GM19239 (cell line): ENCODE data around the gene HAND2.

Experiments
- DNase-seq: peaks from one replicate; pipeline ENCODE4 v3.0.0; 2011; ENCODE audit warnings: low spot score; ENCODE audit not compliant: insufficient read length
- FAIRE-seq: peaks from 2 replicates; lab custom pipeline; 2011; peaks lifted over from hg19 to GRCh38; lab: Jason Lieb, UNC

HAND2 gene

DNA sequence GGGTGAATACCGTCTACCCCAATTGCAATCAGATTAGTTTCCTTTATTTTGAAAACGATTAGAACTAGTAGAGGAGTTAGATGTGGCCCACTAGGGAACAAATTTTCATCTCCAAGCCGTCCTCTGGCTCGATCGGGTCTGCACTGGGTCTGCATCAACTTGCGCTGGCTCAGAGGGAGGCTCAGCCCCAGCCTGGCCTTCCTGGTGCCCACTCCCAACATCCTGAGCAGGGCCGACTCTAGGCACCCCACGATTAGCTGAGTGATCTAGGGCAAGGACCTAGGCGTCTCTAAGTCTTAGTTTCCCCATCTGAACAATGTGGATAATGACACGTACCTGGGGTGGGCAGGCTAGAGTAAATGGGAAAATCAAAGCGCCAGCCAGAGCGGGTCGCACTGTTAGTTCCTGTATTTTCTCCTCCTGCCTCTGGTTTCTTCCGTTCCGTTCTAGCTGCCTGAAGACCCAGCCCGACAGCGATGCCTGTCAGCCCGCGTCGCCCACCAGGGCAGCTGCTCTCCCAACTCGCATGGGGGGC lies 7.7 kb upstream of the HAND2 start:
- DNase-seq (no peak), FAIRE-seq (no peak)

DNA sequence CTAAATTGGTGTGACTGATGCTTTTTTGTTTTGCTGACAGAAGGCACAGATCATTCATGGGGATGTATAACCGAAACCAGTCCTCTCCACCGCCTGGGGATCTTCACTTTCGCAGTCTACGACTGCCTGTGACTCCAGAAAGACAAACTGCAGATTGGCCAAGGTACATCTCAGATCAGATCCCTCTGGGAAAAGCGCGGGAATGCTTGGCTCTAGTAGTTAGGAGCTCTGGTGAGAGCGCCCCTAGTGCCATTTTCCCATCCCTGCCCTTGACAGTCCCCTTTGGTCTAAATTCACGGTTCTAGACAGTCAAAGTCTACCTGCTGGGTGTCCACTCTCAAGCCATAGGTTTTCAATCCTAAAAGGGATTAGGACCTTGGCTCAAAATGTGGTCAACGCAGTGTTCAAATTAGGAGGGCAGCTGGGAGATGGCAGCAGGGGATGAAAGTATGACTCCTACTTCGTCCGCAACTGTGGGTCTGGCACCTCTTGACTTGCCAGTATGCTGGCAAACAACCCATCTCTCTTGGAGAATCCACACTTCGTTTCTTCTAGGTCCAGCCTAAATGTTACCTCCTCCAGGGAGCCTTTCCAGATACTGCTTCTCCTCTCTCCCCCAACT lies 6.9 kb upstream of the HAND2 start:
- no peak for DNase-seq
- no peak for FAIRE-seq

DNA sequence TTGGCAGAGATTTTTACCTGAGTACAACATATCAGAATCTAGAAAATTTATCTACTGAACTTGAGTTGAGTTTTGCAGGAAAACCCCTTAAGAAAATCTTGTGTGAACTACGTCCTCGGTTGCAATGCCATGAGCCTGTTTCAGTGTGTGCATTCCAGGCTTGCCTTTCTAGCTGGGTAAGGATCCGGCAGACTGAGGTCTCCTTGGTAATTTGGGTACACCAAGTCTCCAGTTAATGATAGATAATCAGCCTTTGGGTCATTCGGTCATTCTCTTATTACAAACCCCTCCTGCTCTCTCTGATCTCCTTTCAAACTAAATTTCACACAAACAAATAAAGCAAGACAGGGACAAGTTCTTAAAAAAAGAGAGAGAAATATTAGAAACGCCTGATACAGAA lies 5.9 kb upstream of the HAND2 start:
- no peak for DNase-seq
- FAIRE-seq, result no peak

DNA sequence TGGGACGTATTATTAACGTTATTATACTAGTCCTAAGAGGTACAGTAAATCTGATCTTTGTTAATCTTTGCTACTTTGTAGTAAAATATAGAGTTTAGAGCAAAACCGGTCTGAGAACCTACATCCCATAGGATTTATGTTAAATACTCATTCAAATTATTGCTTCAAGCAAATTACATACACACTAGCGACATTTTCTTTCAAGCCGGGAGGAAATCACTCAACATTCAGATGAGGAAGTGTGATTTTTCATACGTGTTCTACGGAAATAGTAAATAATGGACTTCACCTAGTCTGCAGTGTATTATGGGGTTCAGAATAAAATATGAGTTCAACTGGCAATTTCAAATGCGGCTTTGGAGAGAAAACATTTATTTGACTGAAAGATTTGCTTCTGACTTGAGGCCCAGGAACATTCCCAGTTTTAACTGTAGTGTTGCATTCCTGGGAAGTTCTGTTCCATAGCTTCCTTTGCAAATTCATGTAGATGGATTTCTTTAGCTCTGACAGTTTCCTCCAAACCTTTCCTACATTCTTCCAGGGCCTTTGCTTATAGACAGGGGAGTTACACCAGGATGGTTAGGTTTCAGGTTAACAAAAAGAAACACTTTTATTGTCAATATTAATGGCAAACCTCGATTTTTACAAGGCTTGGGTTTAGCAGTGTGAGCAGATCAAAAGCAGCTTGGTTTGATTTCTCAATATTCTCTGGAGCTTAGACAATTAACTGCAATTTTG lies 5.3 kb upstream of the HAND2 start:
- FAIRE-seq (no peak), DNase-seq (no peak)

DNA sequence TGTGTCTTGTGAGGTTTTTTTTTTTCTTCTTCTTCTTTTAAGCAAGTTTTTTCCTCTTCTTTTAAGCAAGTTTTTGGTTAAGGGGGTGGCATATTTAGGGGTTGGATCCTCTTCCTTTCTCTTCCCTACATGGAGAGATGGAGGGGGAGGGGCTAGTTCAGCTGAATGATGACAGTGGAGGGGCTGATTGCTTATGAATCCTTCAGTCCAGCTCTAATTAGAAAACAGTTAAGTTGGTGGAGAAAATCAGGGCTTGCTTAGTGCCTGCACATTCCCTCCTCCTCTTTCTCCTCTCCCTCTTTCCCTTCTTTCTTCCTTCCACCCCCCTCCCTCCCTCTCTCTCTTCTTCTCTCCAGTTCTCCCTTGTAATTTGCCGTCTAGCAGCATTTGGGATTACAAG lies 4.4 kb upstream of the HAND2 start:
- FAIRE-seq (no peak), DNase-seq (no peak)

DNA sequence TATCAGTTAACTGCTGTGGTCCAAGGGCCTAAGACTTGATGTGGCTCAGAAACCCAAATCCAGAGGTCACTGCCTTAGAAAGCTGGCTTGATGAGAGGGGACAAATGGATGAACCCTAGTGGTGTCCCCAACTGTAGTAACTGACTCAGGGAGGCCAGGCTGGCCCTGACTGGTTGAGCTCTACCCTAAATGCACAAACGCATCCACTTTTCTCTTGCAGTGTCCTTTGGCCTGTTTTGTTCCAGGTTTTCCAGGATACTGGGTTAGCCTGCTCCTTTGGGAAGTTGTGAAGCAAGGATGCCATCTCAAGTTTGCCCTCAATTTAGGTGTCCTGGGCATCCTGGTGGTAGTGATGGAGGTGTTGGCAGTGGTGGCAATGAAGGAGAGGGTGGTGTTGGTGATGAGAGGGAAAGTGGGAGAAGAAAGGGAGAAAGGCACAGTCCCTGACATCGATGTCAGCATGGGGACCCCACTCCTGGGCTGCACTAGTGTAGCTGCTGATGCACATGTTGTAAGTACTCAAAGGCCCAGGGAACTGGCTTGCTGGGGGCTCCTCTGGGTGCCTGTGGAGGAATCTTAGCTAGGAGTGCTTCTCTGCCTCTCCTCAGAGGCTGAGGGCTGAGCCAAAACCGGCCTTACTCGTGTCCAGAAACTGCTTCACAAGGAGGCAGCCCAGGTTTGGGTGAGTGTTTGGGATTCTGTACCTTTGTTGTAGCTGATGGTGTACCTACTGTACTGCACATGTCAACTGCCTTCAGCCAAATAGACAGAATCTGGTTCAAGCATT lies 2.9 kb upstream of the HAND2 start:
- FAIRE-seq, result no peak
- DNase-seq, result no peak

DNA sequence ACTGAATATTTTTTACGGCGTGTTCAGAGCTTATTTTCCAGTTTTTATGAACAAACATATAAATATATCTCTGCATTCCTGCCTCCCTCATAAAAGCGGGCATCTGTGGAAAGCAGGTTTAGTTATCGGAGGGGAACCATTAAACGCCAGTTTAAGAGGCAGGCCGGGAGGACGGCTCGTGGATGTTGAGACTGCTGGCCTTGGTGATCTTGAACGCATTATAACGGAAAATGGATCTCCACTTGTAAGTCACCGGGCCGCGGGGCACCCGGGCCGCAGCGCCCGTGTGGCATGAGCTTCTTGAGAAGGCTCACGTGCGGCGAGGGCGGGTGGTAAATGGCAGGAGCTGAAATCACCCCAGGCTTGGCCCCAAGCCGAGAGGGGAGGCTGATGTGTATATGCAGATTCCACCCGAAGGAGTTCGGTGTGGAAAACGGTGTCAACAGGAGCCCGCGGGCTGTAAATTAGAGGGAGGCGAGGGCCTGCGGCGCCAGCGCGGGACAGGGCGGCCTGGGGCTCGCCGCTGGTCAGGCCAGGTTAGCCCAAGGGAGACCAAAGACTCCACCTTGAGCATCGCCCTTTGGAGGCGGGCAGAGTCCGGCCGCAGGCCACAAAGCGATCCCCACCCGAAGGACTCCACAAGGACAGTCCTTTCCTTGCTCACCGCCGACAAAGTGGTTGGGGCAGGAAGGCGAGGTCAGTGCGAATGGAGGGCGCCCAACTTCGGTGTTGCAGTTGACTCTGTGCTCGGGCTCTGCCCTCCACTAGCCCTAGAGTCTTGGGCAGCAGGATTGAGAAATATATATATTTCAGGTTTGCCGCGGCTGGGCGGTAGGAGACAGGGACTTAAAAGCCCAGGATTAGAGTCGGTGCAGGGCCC lies 1.3 kb upstream of the HAND2 start:
- FAIRE-seq, result no peak

DNA sequence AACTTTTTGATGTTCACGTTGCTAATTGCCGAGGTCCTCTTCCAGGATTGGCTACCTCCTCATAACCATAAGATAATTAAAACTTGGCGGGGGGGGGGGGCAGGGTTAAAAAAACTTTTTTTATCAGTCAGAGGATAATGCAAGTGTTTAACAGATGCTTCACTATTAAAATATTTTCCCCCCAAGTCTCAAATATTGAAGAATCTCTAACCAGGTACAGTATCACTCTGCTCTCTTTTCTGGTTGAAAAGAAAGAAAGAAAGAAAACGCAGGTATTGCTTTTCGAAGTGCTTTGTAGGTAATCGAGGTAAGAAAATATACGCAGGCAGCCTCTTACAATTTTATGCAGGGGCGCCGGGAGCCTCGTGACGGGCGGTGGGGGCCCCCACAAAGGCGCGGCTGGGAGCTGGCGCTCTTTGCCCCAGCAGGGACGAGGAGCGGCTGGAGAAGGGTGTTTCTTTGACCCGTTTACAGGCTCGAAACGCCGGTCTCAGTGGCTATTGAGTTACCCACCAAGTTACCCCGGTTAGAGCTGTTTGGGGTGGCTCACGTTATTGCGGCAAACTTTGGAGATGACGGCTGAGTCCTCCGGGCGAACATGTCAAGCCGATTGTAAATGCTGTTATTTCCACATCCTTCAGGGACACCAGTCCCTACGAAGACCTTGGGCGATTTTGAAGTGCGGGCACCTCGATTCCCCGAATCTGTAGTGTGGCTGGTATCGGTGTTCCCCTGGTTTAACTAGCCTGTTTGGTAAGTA lies 477 bp upstream of the HAND2 start:
- FAIRE-seq, result no peak

More for the DNA sequence above, 1.3 kb upstream of the HAND2 start:
- no peak for DNase-seq

DNA sequence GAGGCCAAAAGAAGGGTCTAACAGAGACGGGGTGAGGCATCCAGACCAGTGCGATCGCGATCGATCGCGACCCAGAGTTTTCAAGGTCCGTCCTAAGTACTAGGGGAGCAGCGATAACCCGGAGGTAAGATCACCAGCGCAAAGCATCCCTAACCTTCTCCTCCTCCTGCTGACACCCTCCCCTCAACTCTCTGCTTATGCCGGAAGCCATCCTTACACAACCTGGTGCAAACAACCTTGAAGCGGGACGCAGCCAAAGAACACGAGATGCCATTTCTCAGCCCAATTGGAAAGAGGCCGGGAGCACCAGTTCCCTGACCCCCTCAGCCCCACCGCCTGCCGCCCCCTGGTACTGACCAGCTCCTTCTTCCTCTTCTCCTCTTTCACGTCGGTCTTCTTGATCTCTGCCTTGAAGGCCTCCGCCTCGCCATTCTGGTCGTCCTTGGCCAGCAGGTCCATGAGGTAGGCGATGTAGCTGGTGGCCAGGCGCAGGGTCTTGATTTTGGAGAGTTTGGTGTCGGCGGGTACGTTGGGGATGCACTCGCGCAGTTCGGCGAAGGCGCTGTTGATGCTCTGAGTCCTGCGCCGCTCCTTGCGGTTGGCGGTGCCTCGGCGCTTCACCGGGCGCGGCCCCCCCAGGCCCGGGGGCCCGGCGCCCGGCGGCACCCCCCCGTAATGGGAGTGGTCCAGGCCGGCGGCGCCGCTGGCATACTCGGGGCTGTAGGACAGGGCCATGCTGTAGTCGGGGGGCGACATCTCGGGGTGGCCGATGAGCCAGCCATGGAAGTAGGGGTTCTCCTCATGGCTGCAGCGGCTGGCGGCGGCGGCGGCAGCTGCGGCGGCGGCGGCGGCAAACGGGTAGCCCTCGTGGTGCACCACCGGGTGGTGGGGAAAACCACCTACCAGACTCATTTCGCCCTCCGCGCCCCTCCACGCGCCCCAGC lies 1.4 kb downstream of the HAND2 start:
- FAIRE-seq (no peak), DNase-seq (no peak)

More for the DNA sequence above, 477 bp upstream of the HAND2 start:
- no peak for DNase-seq

DNA sequence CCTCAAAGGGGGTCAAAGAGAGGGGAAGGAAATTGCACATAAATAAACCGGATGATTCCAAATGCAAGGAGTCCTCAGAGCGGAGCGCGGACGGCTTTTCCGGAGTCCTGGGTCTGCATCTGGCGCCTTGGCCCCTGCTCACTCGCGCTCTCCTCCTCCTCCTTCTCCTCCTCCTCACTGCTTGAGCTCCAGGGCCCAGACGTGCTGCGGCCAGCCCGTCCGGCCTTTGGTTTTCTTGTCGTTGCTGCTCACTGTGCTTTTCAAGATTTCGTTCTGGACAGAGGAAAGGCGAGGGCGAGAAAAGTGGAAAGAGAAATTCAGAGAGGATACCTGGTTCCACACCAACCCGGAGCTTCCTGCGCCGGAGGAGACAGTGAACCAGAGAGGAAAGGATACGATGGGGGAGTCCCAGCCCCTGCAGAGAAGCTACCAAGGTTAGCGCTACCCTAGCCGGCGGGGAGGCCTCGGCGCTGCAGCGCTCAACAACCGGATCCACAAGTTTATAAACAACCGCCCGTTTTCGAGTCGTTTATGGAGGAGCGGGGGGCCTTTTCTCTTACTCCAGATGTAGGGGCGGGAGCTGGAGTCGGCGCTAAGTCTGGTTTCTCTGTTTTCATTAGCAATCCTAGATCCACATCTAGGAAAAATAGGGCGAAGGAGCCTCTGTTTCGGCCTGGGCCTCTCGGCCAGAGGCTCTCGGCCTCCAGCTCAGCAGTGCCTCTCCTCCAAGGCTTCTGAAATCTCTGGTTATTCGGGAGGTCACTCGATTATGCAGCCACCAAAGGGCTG lies 2.7 kb downstream of the HAND2 start:
- FAIRE-seq, result no peak

DNA sequence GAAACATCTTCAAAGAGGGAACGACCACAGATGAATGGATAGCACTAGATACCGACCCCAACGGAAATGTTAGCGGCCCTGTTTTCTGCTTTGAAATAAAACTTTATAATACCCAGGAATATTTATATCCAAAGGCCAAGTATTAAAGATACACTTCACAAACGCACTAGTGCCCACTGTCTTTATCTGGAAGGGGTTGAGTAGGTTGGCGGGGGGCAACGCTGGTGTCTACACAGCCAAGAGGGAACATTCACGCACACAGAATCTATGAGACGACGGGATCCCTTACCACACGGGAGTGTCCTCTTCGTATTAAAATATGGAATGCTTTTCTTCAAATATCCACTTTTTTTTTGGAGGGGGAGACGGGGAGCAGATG lies 3.3 kb downstream of the HAND2 start:
- DNase-seq (no peak), FAIRE-seq (no peak)

More for the DNA sequence above, 2.7 kb downstream of the HAND2 start:
- no peak for DNase-seq

DNA sequence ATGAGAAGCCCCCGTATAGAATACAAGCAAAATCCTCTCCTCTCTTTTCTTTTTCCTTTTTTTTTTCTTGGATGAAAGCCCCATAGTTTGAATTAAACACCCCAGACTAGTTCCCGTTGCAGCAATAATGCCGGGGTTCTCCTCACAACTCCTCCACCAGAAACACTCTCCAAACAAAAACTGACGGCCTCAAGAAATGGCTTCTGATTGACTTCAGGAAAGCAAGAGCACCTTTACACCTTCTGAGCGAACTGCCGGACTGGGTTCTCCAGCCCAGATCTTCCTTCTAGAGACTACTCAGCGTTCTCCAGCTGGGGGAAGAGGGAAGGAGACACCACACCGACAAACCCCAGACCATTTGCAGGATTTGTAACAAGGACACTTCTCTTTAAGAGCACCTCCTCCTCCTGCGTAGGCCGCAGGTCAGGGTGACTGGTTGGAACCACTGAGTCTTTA lies 4.0 kb downstream of the HAND2 start:
- FAIRE-seq (no peak), DNase-seq (no peak)

DNA sequence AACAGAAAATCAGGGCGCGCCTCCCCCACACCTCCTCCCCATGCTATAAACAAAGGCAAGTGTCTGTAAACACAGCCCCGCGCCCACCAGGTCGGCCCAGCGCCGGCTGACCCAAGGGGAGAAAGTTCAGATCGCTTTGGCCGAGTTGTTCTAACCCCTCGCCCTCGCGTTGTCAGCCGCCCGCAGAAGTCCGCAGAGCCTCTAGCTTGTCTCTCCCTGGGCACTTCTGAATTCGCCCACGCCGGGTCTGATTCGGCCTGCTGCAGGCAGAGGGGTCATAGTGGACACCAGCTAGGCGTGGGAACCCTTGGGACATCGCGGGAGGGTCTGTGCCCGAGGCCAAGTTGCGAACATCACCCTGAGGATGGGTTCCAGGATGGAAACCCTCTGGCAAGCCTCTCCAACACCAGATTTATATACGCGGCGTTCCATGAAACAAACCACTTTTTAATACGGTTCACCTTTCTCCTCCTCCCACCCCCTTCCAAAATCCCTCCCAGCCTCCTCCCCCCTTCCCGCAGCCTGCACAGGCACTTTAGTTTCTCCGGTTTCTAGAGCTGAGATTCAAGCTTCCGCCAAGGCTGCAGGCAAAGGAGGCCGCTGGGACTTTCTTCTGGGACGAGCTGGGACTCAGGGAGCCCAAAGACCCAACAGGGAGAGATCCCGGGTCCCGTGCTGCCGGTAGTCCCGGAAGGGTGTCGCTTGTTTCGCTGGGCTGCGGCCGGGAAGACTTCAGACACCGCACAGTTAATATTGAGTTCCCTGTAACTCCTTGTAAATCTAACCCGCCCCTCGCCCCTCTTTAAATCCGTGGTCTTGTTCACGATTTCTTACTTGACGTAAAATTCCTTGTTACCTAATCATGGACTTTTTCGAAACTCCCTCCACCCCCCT lies 4.7 kb downstream of the HAND2 start:
- DNase-seq (no peak), FAIRE-seq (no peak)

DNA sequence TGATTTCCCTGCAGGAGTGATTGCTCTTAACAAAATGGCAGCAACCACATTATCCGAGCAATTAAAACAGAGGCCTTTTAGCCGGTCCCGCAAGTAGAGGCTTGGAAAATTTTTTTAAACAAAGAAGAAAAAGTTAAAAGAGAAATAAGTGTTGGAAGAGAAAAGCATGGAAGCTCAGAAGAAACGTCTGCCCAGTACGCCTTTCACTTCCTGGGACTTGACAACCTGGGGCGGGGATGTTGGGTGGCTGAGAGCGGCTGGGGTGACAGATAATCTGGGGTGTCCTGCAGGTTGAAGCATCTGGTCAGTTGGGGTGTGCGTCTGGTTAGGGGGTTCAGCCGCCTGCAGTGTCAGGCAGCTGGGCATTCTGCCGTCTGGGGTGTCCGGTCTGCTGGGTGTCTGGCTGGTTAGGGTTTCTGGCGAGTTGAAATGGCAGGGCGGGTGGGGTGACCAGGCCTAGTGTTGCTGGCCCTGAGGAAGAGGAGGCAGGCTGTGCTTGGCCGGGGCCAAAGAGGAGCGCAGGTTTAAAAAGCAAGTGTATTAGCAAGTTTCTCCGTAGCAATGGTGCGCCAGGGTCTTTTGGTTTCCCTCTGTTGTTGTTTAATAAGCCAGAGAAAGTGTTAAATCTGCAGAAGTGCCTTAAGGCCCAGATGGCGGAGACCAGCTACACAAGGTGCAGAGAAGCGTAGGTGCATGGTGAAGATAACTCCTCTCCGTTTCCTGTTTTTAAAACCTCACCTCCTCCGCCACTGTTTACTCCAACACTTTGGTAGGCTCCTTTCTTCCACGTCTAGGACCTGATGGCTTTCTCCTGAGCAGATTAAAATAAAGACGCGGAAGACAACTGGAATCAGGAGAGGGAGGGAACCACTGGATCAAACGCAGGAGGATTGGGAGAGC lies 5.6 kb downstream of the HAND2 start:
- FAIRE-seq, result no peak
- DNase-seq, result no peak

DNA sequence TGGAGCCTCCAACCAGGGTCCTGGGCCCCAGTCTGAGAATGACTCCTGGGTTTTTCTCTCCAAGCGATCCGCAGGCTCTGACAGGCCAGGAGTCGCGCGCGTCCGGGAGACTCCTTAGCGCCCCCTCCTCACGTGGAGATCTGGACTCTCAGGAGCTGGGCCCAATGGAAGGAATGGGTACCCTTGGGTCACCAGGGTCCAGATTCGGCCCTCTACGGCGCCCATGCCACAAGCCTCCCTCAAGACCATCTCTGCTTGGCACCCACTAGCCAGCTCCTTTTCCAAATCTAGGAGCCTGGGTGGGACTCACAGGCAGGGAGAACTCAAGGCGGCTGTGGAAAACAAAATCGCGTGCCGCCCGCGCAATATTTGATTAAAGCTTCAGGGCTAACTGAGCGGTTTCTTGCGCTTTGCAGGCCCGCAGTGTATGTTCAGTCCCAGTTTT lies 7.1 kb downstream of the HAND2 start:
- DNase-seq (no peak), FAIRE-seq (no peak)
